Measurements from ENCODE around the gene UCK2. TPM values are rescaled to one million over a fixed set of nuclear protein-coding genes. Genes with fewer than 3 reads are reported as not detected.

UCK2 gene
- polyA plus RNA-seq, 3 donors = 12.4 to 15.4 (median 12.8) TPM

DNA sequence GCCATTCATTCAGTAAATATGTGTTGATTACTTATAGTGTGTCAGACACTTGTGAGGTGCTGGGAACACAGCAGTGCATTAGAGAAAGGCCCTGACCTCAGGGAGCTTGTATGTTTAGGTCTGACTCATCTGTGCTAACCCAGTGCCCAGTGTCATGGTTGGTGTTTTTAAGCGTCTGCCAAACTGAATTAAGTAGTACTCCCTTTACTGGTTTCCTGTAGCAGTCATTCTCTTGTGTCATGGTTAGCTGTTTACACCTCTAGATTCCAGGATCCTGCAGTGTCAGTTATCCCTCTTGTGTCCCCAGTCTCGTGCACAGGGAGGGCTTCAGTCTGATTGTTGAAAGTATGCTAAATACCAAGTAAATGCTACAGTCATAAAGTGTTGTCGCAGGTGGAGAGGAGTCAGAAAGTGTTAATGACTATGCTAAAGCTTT, 14.2 kb downstream of the UCK2 start:
- WGBS (ENCODE audit: insufficient coverage) = no CpG with 5 or more reads among the region's 3 CpGs
- peak overlapping the region in 5 of 7 donors; percentile 12 to 79 (median 39) for H3K27ac Mint-ChIP-seq
- no peak overlapping the region for H3K4me3 Mint-ChIP-seq
- peak in 1 of 3 donors; percentile 36 for DNase-seq
- TF ChIP-seq CTCF (IDR thresholded peaks at IDR 0.05) = no peak
- no peak overlapping the region for H3K9ac ChIP-seq (ENCODE audit: insufficient read depth, low read length, poor library complexity, severe bottlenecking)
- H3K27me3 ChIP-seq (ENCODE audit: control insufficient read depth in 2 of 2, insufficient read depth in 2 of 2, low read length in 2 of 2) = no peaks in the 10 kb centered on the region
- H3K4me1 Mint-ChIP-seq = peaks cover 60% of the 10 kb centered on the region
- intact Hi-C loops (cut with micrococcal nuclease) = loop anchor here in 1 of 2 donors (5.0 kb wide), 1 partner anchor 41 kb away; no protein-coding TSS in a partner anchor
- peaks cover 8% of the 10 kb centered on the region for H4K20me1 ChIP-seq (ENCODE audit: insufficient read depth, low read length)
- peaks cover 35 to 52% of the 10 kb centered on the region in 2 donors for H3K4me1 ChIP-seq (ENCODE audit: control insufficient read depth in 1 of 2, insufficient read depth in 2 of 2, low read length in 2 of 2)
- H3K27ac ChIP-seq (ENCODE audit: low read depth in 1 of 2, low read length in 2 of 2) = no peak overlapping the region
- H3K36me3 Mint-ChIP-seq = peaks cover 0 to 9% of the 10 kb centered on the region in 2 donors
- no peak overlapping the region for H3K4me3 ChIP-seq (replicated peaks in 1 of 3; ENCODE audit: low read depth in 2 of 3, low read length in 3 of 3)
- no peaks in the 10 kb centered on the region for H3K9me3 ChIP-seq (replicated peaks in 1 of 2; ENCODE audit: control insufficient read depth in 1 of 2, insufficient read depth in 1 of 2, low read length in 2 of 2)
- no peak overlapping the region for H3K4me2 ChIP-seq (replicated peaks; ENCODE audit: extremely low read depth, low read length, poor library complexity, severe bottlenecking)
- H3K79me2 ChIP-seq (ENCODE audit: insufficient read depth, low read length) = peaks cover 100% of the 10 kb centered on the region
- no peak overlapping the region for H2AFZ ChIP-seq (ENCODE audit: insufficient read depth, low read depth, low read length, poor library complexity, severe bottlenecking)
- H3K9me3 Mint-ChIP-seq = peaks cover 0 to 1% (median 0%) of the 10 kb centered on the region in 7 donors
- H3K27me3 Mint-ChIP-seq (ENCODE audit: low read depth in 3 of 3) = peaks cover 0 to 2% (median 0%) of the 10 kb centered on the region in 3 donors
- no peaks in the 10 kb centered on the region for H3K36me3 ChIP-seq (replicated peaks in 1 of 2; ENCODE audit: control insufficient read depth in 1 of 2, insufficient read depth in 2 of 2, low read length in 2 of 2)

DNA sequence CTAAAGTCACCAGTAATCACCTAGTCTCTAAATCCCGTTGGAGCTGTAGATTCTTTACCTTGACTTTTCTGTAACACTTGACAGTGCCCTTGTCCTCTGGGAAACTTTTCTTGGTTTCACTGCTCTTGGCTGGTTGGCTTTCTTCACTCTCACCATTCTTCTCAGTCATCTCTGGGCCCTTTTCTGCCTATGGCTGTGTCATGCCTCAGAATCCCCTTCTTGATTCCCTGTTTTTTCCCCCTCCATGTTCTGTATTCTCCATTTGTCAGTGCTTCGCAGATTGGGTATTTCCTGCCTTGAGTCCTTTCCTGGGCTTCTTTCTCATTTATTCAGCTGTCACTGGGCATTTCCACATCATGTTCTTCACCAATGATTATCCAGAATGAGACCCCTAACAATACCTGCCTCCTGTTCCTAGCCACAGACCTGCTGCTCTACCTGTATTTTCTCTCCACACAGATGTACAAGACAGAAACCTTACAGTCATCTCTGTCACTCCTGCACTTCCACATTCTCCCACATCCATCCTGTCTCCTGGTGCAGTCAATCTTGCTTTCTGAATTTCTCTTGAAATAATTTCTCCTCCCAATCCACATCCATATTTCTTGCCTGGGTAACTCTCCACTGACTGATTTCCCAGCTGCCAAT, 14.7 kb downstream of the UCK2 start:
- peaks cover 0 to 1% (median 0%) of the 10 kb centered on the region in 7 donors for H3K9me3 Mint-ChIP-seq
- no peak overlapping the region for H3K9ac ChIP-seq (ENCODE audit: insufficient read depth, low read length, poor library complexity, severe bottlenecking)
- peaks cover 0 to 2% (median 0%) of the 10 kb centered on the region in 3 donors for H3K27me3 Mint-ChIP-seq (ENCODE audit: low read depth in 3 of 3)
- H3K79me2 ChIP-seq (ENCODE audit: insufficient read depth, low read length) = peaks cover 100% of the 10 kb centered on the region
- H3K36me3 Mint-ChIP-seq = peaks cover 0 to 9% of the 10 kb centered on the region in 2 donors
- H4K20me1 ChIP-seq (ENCODE audit: insufficient read depth, low read length) = peaks cover 8% of the 10 kb centered on the region
- no peak overlapping the region for H3K4me3 ChIP-seq (replicated peaks in 1 of 3; ENCODE audit: low read depth in 2 of 3, low read length in 3 of 3)
- peaks cover 55% of the 10 kb centered on the region for H3K4me1 Mint-ChIP-seq
- H3K27ac ChIP-seq (ENCODE audit: low read depth in 1 of 2, low read length in 2 of 2) = peak overlapping the region in 1 of 2 donors; percentile 55
- TF ChIP-seq CTCF (IDR thresholded peaks at IDR 0.05) = no peak
- WGBS (ENCODE audit: insufficient coverage) = 66% methylated on average over 2 of the region's 2 CpGs
- H3K4me1 ChIP-seq (ENCODE audit: control insufficient read depth in 1 of 2, insufficient read depth in 2 of 2, low read length in 2 of 2) = peaks cover 30 to 47% of the 10 kb centered on the region in 2 donors
- no peaks in the 10 kb centered on the region for H3K27me3 ChIP-seq (ENCODE audit: control insufficient read depth in 2 of 2, insufficient read depth in 2 of 2, low read length in 2 of 2)
- DNase-seq = peak in 1 of 3 donors; percentile 38
- no peaks in the 10 kb centered on the region for H3K9me3 ChIP-seq (replicated peaks in 1 of 2; ENCODE audit: control insufficient read depth in 1 of 2, insufficient read depth in 1 of 2, low read length in 2 of 2)
- H3K27ac Mint-ChIP-seq = peak overlapping the region in 6 of 7 donors; percentile 20 to 77 (median 50)
- H3K36me3 ChIP-seq (replicated peaks in 1 of 2; ENCODE audit: control insufficient read depth in 1 of 2, insufficient read depth in 2 of 2, low read length in 2 of 2) = no peaks in the 10 kb centered on the region
- H2AFZ ChIP-seq (ENCODE audit: insufficient read depth, low read depth, low read length, poor library complexity, severe bottlenecking) = no peak overlapping the region
- no peak overlapping the region for H3K4me3 Mint-ChIP-seq
- H3K4me2 ChIP-seq (replicated peaks; ENCODE audit: extremely low read depth, low read length, poor library complexity, severe bottlenecking) = no peak overlapping the region
- intact Hi-C loops (cut with micrococcal nuclease) = loop anchor here in 1 of 2 donors (5.0 kb wide), 1 partner anchor 40 kb away; no protein-coding TSS in a partner anchor

Data from CD14-positive monocyte (primary cell).